DLD1 (cell line): ENCODE results near the gene KCNG2.

Experiments
- in situ Hi-C: cut with HindIII; loops from 2 replicates; pipeline ENCODE4 v1.10.0; 2017; ENCODE audit warnings: low sequenced_read_pairs

KCNG2 gene

GRCh38 chr18:79798346-79798998 is 734 bp downstream of the KCNG2 start:
- in situ Hi-C loops: no loop called here

- in situ Hi-C loops: no loop called here
These were observed 1.2 kb downstream of the KCNG2 start for GRCh38 chr18:79798999-79799370.

- in situ Hi-C loops: no loop called here
These were observed 2.1 kb downstream of the KCNG2 start for GRCh38 chr18:79799619-79800370.

GRCh38 chr18:79800371-79801180 is 2.8 kb downstream of the KCNG2 start:
- in situ Hi-C loops: no loop called here

- in situ Hi-C loops: no loop called here
These were observed 3.5 kb downstream of the KCNG2 start for GRCh38 chr18:79801217-79801616.

- in situ Hi-C loops: no loop called here
These were observed 3.9 kb downstream of the KCNG2 start for GRCh38 chr18:79801641-79802040.

- in situ Hi-C loops: no loop called here
These were observed 4.6 kb downstream of the KCNG2 start for GRCh38 chr18:79802298-79802697.

GRCh38 chr18:79803611-79804051 is 5.9 kb downstream of the KCNG2 start:
- in situ Hi-C loops: no loop called here

- in situ Hi-C loops: no loop called here
These were observed 6.5 kb downstream of the KCNG2 start for GRCh38 chr18:79804130-79804787.

GRCh38 chr18:79805211-79805887 is 7.6 kb downstream of the KCNG2 start:
- in situ Hi-C loops: no loop called here

GRCh38 chr18:79805926-79806487 is 8.3 kb downstream of the KCNG2 start:
- in situ Hi-C loops: no loop called here

GRCh38 chr18:79806976-79807841 is 9.5 kb downstream of the KCNG2 start:
- in situ Hi-C loops: no loop called here

GRCh38 chr18:79809482-79810192 is 11.9 kb downstream of the KCNG2 start:
- in situ Hi-C loops: no loop called here

GRCh38 chr18:79812052-79812451 is 14.3 kb downstream of the KCNG2 start:
- in situ Hi-C loops: no loop called here

- in situ Hi-C loops: no loop called here
These were observed 16.6 kb downstream of the KCNG2 start for GRCh38 chr18:79814373-79814772.

GRCh38 chr18:79815657-79816056 is 17.9 kb downstream of the KCNG2 start:
- in situ Hi-C loops: no loop called here

GRCh38 chr18:79816092-79816491 is 18.4 kb downstream of the KCNG2 start:
- in situ Hi-C loops: no loop called here

- in situ Hi-C loops: no loop called here
These were observed 19.4 kb downstream of the KCNG2 start for GRCh38 chr18:79816981-79817606.
